GM03348 (cell line): ENCODE results near the gene TNFRSF11A.

Source experiments
- DNase-seq: peaks from one replicate; pipeline ENCODE4 v3.0.0; 2012; ENCODE audit warnings: low spot score

Gene TNFRSF11A

GRCh38 chr18:62343316-62343715, 18.2 kb downstream of the TNFRSF11A start:
- no peak for DNase-seq

- no peak for DNase-seq
Observed at GRCh38 chr18:62345909-62346308, 20.8 kb downstream of the TNFRSF11A start.

DNA sequence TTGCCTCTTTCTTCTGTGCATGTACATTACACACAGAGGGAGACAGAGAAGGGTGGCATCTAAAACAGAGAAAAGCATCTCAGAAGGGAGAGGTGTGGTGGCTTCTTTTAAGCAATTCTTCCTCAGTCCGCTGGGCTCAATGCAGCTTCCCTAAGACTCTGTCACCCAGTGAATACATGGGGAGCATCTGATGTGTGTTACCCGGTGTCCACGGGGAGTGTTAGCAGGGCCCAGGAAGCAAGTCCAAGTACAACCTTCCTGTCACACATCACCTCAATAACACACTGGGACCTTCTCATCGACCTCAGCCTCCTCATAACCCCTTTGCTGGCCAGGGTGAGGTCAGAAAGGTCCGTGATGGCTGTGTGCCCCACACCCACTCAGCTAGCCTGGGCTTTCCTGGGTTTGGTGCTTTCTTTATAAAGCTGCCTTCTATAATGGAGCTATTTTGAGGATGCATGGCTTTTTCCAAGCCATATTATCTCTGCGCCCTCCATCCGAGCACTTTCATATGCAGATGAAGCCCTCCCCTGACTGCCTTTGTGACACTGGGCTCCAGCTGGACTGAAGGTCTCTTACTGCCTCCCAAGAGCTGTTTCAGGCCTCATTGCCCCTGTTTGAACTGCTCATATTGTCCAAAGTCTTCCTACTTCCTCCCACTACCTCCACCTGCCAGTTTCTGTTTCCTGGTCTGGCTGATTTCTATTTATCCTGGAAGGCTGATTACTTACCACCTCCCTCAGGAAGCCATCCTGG, 21.4 kb downstream of the TNFRSF11A start:
- DNase-seq: no peak

DNA sequence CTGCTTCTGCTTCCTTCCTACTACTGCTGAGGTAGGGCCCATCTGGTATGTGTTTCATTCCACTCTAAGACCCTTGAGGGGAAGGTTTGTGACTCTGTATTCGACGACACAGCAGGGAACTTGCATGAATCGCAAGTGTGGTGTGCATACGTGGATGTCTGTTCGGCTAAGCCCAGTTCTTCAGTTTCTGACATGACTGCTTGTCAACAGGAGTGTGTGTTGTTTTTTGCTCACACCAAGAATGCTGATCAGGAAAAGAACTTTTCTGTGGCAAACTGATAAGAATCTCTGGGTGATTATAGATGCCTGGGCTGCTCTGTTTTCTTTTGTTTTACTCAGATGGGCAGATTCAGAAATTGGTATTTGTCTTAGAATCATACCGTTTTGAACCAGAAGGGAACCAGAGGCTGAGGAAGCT, 22.0 kb downstream of the TNFRSF11A start:
- DNase-seq: no peak

DNA sequence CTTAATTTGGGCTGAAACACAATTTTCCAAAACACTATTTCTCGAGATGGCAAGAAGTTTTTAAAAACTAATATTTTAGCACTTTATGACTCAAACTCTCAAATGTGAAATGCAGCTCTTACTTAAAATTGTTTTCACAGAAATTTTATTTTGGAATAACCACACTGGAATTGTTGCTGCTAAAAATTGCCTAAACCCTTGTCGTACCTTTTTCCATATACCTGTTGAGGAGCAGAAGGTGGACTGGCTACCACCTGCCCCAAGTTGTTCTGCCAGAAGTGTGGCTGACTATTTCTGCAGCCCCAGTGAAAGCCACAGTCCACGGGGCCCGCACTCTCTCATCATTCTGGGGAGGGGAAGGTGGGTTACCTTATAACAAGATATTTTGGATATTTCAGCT, 23.4 kb downstream of the TNFRSF11A start:
- DNase-seq: no peak

DNA sequence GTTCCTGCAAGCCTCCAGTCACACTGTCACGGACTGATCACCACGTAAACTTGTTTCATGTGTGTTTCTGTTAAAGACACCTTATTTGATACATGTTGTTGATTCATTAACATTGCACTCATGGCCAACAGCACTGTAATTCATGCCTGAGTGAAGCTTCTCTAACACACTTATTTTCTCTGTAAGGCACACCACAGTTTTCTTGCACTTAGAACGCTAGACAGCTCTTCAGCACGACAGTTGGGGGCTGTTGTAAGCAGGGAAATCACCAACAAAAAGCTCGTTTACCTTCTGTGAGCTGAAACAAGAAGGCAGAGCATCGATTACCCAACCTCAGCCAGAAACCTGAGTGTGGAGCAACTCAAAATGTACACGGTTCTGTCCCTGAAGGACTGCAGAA, 28.1 kb downstream of the TNFRSF11A start:
- DNase-seq: no peak

GRCh38 chr18:62354151-62354550, 29.0 kb downstream of the TNFRSF11A start:
- DNase-seq: no peak

- no peak for DNase-seq
Observed at GRCh38 chr18:62357079-62357719, 32.1 kb downstream of the TNFRSF11A start.

GRCh38 chr18:62360805-62361204, 35.7 kb downstream of the TNFRSF11A start:
- no peak for DNase-seq

DNA sequence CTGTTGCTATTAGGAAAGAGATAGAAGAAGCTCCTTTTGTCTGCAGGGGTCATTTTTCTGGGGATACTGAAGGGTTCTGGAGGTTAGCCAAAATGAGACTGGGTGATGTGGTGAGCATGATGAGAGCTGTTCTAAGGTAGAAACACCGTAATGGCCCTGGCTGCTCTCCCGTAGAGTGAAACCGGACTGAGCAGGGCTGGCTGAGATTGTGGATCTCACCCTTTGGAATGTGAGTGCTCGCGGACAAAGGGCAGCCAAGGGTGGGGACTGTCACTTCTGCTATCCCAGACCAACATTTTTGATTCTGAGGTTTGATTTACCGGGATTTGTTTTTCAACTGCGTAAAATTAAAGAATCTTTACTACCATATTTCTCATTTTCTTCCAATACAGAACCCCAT, 36.2 kb downstream of the TNFRSF11A start:
- DNase-seq: no peak

GRCh38 chr18:62364558-62364957, 39.4 kb downstream of the TNFRSF11A start:
- DNase-seq: no peak

GRCh38 chr18:62365420-62365819, 40.3 kb downstream of the TNFRSF11A start:
- DNase-seq: no peak

- DNase-seq: no peak
Observed at GRCh38 chr18:62366992-62367391, 41.9 kb downstream of the TNFRSF11A start.

DNA sequence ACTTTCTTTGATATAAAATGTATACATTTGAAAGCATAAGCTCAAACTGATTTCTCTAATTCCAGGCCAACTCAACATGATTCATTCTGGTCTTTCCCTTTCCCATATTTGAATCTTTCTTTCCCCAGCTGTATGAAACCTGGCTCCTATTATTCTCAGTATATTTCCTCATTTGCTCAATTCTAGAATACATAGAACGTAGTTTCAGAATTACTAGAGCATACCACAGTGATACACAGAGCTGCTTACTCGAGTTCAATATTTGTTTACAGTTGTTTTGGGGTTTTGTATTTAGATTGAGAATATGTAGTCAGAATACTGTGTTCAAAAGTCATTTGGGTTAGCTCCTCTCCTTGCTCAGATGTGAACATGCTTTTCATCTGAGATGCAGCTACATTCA, 43.0 kb downstream of the TNFRSF11A start:
- DNase-seq: no peak

DNA sequence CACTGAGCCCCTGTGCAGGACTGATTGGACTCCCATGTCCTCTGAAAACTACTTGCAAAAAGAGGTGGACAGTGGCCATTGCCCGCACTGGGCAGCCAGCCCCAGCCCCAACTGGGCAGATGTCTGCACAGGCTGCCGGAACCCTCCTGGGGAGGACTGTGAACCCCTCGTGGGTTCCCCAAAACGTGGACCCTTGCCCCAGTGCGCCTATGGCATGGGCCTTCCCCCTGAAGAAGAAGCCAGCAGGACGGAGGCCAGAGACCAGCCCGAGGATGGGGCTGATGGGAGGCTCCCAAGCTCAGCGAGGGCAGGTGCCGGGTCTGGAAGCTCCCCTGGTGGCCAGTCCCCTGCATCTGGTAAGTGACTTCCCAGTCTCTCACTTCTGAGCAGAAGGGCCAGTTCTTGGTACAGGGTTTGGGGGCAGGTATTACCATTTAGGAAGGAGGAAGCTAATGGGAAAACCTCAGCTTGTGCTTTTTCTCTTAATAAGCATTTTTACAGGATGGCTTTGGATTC, 44.1 kb downstream of the TNFRSF11A start:
- DNase-seq: no peak

DNA sequence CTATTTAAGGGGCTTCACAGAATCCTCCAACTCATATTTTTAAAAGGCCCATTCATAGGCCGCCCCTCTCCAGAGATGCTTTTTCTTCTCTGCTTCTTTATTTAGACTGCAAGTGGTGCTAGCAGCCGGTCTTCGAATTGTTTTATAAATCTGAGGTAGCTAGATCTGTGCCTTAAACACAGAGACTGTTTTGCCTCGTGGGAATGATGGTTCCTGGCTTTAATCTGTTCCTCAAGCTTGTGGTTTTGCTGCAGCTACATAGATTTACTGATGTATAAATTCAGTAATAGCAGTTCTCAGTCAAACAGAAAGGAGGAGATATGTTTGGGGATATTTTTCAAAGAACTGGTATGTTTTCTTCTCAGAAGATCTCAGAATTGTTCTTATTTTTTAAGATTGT, 45.3 kb downstream of the TNFRSF11A start:
- no peak for DNase-seq

DNA sequence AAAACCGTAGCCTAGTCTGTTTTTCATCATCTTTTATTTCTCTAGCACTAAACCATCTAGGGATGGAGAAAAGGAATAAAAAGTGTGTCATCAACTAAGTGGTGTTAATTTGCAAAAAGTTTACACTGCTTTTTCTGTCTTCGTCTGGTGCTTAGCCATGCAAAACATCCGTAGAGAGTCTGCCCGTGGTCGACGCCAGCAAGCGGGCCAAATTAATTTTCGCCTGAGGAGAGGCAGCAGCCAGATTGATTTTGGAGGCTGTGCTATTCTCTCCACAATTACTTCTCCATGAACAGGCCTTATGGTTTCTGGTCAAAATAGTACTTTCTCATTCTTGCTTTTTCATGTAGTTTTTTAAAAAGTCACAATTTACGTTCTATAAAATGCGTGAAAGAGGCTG, 46.3 kb downstream of the TNFRSF11A start:
- DNase-seq: no peak

DNA sequence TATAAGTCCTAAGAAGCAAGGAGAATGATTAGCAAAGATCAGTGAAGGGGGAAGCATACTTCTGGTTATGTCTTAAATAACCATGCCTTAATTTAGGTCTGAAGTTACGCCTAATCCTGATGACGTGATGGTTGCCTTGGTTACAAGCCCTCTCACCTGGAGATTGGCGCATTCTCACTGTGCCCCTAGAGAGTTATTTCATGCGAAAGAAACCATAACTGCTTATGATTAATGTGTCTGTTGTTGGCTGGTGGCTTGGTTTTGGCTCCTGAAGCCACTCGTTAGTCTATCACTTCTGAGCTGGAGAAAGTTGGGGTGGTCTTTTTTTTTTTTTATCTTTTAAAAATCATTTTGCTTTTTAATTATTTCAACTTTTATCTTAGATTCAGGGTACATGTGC, 47.0 kb downstream of the TNFRSF11A start:
- DNase-seq: no peak

- DNase-seq: no peak
Observed at GRCh38 chr18:62372882-62373281, 47.8 kb downstream of the TNFRSF11A start.

DNA sequence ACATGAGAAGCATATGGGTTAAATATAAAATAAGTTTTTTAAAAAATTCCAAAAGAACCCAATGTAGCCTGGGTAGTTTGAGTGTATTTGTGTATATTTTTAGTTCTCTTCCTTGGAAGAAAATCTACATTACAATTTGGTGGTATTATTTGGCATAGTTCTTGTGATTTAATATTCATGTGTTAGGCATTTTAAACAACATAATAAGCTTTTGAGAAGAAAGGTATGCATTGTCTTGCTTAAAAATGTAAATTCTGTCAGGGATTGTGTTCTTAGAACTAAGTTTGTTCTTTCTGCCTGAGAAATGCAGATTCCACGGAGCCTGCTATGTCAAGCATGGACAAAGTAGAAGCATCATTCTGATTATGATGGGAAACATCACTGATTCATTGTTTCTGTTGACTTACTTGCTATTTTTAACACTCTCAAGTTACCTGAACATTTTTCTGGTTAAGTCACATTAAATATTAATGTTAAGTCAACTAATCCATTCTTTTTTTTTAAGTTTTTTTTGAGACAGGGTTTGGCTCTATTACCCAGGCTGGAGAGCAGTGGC, 49.4 kb downstream of the TNFRSF11A start:
- no peak for DNase-seq

DNA sequence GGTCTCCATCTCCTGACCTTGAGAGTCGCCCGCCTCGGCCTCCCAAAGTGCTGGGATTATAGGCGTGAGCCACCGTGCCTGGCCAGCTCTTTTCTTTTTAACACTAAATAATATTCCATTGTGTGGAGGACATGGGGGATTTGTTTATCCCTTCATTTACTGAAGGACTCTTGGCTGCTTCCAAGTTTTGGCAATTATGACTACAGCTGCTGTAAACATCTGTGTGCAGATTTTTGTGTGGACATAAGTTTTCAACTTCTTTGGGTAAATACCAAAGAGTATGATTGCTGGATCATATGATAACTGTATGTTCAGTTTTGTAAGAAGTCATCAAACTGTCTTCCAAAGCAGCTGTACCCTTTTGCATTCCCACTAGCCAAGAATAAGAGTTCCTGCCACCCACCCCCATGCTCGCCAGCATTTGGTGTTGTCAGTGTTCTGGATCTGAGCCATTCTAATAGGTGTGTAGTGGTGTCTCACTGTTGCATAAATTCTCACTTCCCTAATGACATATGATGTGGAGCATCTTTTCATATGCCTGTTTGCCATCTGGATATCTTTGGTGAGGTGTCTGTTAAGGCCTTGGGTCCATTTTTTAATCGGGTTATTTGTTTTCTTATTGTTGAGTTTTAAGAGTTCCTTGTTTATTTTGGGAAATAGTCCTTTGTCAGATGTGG, 52.2 kb downstream of the TNFRSF11A start:
- no peak for DNase-seq

DNA sequence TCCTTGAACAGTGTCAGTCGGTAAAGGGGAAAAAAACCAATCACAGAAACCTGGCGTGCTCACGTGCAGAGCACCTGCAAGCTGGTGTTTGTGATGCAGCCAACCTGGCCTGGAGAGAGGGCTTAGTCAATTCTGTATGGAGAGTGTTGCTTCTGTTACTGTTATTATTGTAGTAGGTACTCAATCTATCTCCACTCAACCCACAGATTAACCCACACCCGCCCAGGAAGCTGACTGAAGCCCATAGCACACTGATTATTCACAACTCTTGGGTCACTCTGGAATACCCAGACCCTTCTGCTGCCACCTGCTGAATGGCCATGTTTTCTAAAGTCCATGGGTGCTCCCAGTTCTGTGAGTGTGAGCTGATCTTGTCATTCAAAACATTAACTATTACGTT, 53.9 kb downstream of the TNFRSF11A start:
- DNase-seq: no peak

DNA sequence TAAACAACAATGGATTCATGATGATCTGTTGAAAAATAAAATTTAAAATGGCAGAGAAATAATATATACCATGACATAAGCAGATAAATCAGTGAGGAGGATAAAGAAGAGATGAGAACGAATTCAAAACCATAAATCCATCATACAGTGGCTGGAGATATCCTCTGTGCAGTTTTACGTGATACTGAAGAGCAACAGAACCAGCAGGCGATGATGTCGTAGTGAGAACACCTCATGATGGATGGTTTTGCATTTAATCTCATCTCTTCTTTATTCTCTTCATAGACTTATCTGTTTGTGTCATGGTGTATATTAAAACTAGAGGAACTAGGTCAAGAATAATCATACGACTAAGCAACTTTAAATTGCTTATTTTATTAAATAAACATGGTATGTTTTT, 56.3 kb downstream of the TNFRSF11A start:
- no peak for DNase-seq
